Bronchial epithelial cell (primary cell): Measurements from ENCODE around the gene OSBPL5. TPM values are rescaled to one million over a fixed set of nuclear protein-coding genes. Genes with fewer than 3 reads are reported as not detected.

Experiments used
- DNase-seq: peaks from one replicate; pipeline ENCODE4 v3.0.0-alpha.2; 2010; ENCODE audit warnings: low read depth
- FAIRE-seq: peaks from 2 replicates; lab custom pipeline; 2011; peaks lifted over from hg19 to GRCh38; lab: Jason Lieb, UNC
- H3K27me3 ChIP-seq: 2 replicates; pipeline ENCODE4 v1.5.1; 2011; ENCODE audit warnings: low read length; ENCODE audit not compliant: control insufficient read depth, insufficient read depth
- H3K36me3 ChIP-seq: 2 replicates; pipeline ENCODE4 v1.5.1; 2011; ENCODE audit warnings: low read length; ENCODE audit not compliant: control insufficient read depth, insufficient read depth
- H3K4me3 ChIP-seq: 2 replicates; pipeline ENCODE4 v1.5.1; 2011; ENCODE audit warnings: mild to moderate bottlenecking, low read depth, low read length, control low read depth
- total RNA-seq: library from RNA; depleted of rRNA; stranded (reverse); fragments of >200 nt; gene quantifications from 2 replicates; pipeline ENCODE4 v1.2.1, GENCODE V29; 2014
- TF ChIP-seq, protein P1 (sequence below): IDR thresholded peaks from 2 replicates; pipeline ENCODE4 v1.5.1; 2011; ENCODE audit warnings: mild to moderate bottlenecking, moderate library complexity, low read length, control low read depth, inconsistent platforms; ENCODE audit not compliant: insufficient read depth, severe bottlenecking

OSBPL5 gene
- total RNA-seq, 1 donor from 2014 or later, result 21.1 TPM

- FAIRE-seq (no peak), DNase-seq (peak; percentile 70)
- TF ChIP-seq, protein P1, sequence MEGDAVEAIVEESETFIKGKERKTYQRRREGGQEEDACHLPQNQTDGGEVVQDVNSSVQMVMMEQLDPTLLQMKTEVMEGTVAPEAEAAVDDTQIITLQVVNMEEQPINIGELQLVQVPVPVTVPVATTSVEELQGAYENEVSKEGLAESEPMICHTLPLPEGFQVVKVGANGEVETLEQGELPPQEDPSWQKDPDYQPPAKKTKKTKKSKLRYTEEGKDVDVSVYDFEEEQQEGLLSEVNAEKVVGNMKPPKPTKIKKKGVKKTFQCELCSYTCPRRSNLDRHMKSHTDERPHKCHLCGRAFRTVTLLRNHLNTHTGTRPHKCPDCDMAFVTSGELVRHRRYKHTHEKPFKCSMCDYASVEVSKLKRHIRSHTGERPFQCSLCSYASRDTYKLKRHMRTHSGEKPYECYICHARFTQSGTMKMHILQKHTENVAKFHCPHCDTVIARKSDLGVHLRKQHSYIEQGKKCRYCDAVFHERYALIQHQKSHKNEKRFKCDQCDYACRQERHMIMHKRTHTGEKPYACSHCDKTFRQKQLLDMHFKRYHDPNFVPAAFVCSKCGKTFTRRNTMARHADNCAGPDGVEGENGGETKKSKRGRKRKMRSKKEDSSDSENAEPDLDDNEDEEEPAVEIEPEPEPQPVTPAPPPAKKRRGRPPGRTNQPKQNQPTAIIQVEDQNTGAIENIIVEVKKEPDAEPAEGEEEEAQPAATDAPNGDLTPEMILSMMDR, result no peak
- H3K36me3 ChIP-seq, result peaks cover 7% of the 10 kb centered on the region
- no peak overlapping the region for H3K4me3 ChIP-seq
- no peaks in the 10 kb centered on the region for H3K27me3 ChIP-seq
These were observed 69.3 kb downstream of the OSBPL5 start for GRCh38 chr11:3095712-3096361.

DNA sequence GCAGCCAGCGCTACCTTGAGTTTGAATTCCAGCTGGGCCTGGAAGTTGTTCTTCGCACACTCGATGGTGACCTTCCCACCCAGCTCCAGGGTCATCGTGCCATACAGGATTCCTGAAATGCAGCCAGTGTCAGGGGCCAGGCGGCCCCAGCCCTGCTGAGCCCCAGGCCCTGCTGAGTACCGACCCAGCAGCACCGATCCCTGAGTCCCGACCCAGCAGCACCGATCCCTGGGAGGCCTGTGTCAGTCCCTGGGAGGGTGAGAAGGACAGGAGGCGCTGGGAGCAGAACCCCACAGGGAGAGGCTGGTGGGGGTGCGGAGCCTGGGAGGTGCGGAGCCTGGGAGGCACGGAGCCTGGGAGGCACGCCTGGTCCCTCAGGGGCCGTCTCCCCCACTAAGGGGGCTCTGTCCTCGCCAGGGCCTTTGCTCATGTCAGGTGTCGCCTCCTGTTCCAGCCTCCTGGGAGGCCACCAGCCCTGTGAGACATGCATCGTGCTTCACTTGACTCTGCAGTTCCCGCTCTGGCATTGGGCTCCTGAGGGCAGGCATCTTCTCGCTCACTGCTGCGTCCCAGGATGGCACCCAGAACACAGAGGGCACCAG lies 70.8 kb downstream of the OSBPL5 start:
- DNase-seq (no peak), FAIRE-seq (no peak)
- Histone ChIP-seq H3K27me3 (no peaks in the 10 kb centered on the region), H3K36me3 (peaks cover 11% of the 10 kb centered on the region), H3K4me3 (no peak overlapping the region)
- TF ChIP-seq, protein P1, result no peak

- no peak for FAIRE-seq
- TF ChIP-seq, protein P1, result no peak
- no peak overlapping the region for H3K4me3 ChIP-seq
- peaks cover 9% of the 10 kb centered on the region for H3K36me3 ChIP-seq
- no peaks in the 10 kb centered on the region for H3K27me3 ChIP-seq
- DNase-seq, result no peak
These were observed 71.6 kb downstream of the OSBPL5 start for GRCh38 chr11:3093281-3094191.

GRCh38 chr11:3092603-3093141 lies 72.4 kb downstream of the OSBPL5 start:
- FAIRE-seq (no peak), DNase-seq (no peak)
- Histone ChIP-seq H3K27me3 (no peaks in the 10 kb centered on the region), H3K36me3 (peaks cover 9% of the 10 kb centered on the region), H3K4me3 (no peak overlapping the region)
- TF ChIP-seq, protein P1, result no peak

DNA sequence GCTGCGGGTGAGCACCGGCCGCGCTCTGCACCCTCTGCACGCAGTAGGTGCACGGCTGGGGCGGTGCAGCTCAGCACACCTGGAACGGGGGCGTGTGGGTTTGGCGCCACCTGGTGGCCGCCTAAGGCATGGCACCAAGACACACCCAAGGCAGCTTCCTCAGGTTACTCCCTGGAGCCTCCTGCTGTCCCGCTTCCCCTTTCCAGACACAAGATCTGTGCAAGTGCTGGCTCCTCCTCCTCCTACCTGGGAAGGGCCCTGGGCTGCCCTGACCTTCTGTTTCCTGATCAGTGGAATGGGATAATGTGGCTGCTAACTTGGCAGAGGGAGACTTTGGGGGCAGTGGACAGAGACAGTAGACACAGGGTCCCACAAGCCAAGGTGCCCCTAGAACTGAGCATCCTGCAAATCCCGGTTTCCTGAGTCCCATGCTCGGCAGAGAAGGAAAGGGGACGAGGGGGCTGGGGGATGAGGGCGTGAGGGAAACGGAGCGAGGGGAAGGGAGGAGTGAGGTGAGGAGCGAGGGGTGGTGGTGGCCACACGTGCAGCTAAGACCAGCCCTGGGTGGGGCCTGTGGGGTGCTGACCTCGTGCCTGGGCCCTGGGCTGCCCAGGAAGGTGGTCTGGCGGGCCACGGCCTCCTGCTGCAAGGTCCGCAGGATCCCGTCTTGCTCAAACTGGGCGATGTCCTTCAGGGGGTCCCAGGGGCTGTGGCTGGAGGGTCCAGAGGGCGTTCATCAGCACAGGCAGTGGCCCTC lies 73.1 kb downstream of the OSBPL5 start:
- peak; percentile 43 for FAIRE-seq

More for the DNA sequence above, 73.1 kb downstream of the OSBPL5 start:
- H3K27me3 ChIP-seq, result no peaks in the 10 kb centered on the region
- H3K36me3 ChIP-seq, result peaks cover 9% of the 10 kb centered on the region
- H3K4me3 ChIP-seq, result no peak overlapping the region
- TF ChIP-seq, protein P1, result peak; percentile 99
- DNase-seq, result peak; percentile 68
